Left lung (tissue), 10 donors: ENCODE results near the gene CENPVL1. TPM values are rescaled to one million over a fixed set of nuclear protein-coding genes. Genes with fewer than 3 reads are reported as not detected.
A peak's percentile ranks its signal among the peaks of the same experiment; 100 is the strongest.
"Not testable (repeated sequence)": the region's sequence is repeated elsewhere in the genome, so short reads cannot be mapped to it uniquely, and the experiment has no call there.

Source experiments
- ATAC-seq: fragments of 200-7000 bp; cut with Tn5 transposase; one replicate; pipeline ENCODE4 v1.9.1; 2020; ENCODE audit warnings: moderate library complexity
- DNase-seq, 4 donors: peaks; one replicate each; pipeline ENCODE4 v3.0.0-alpha.2; 2013 to 2020
- H3K27ac ChIP-seq, 2 donors: fragments of 200-600 bp; sonication (generic) in 1 of 2; one replicate each; pipeline versions ENCODE4 v1.5.0 to v1.8.0; 2020 to 2021
- H3K27me3 ChIP-seq, 2 donors: fragments of 200-600 bp; sonication (generic) in 1 of 2; one replicate each; pipeline versions ENCODE4 v1.5.0 to v1.8.0; 2020 to 2021
- H3K36me3 ChIP-seq, 2 donors: fragments of 200-600 bp; sonication (generic) in 1 of 2; one replicate each; pipeline versions ENCODE4 v1.5.0 to v1.8.0; 2020 to 2021
- H3K4me1 ChIP-seq, 2 donors: fragments of 200-600 bp; one replicate each; pipeline ENCODE4 v1.8.0; 2021
- H3K4me3 ChIP-seq, 2 donors: fragments of 200-600 bp; sonication (generic) in 1 of 2; one replicate each; pipeline versions ENCODE4 v1.5.0 to v1.8.0; 2020 to 2021; ENCODE audit warnings: mild to moderate bottlenecking in 1 of 2
- H3K9me3 ChIP-seq, 2 donors: fragments of 200-600 bp; sonication (generic) in 1 of 2; one replicate each; pipeline versions ENCODE4 v1.5.0 to v1.8.0; 2020 to 2021
- CTCF ChIP-seq, 2 donors: fragments of 200-600 bp; sonication (generic) in 1 of 2; IDR thresholded peaks; one replicate each; pipeline versions ENCODE4 v1.5.0 to v1.8.0; 2021; ENCODE audit warnings: antibody characterized with exemption in 2 of 2
- intact Hi-C, 2 donors: fragments of 100-400 bp; cut with DNase I; formaldehyde crosslinking; loops; one replicate each; pipeline versions ENCODE4 v1.11.2 to v1.14.2; 2022
- polyA plus RNA-seq, 6 donors: library from polyadenylated mRNA; unstranded; fragments of 120-200 nt; gene quantifications; one replicate each; pipeline ENCODE4 v1.2.1, GENCODE V29; 2013; ENCODE audit not compliant: insufficient read length in 6 of 6
- total RNA-seq, 2 donors: library from RNA; stranded (reverse); fragmentation: NEBNext Ultra II Directional; extraction: Animal tissue kit (Norgen Biotek cat#: 25700); gene quantifications; one replicate each; pipeline ENCODE4 v1.2.1, GENCODE V29; 2021
- donor health status: DM: no; HTN: yes; CAD: no.
- donor health status: DM: no; HTN: no; CAD: no.

The CENPVL1 gene
- total and polyA plus RNA-seq, 8 donors = not detected

DNA sequence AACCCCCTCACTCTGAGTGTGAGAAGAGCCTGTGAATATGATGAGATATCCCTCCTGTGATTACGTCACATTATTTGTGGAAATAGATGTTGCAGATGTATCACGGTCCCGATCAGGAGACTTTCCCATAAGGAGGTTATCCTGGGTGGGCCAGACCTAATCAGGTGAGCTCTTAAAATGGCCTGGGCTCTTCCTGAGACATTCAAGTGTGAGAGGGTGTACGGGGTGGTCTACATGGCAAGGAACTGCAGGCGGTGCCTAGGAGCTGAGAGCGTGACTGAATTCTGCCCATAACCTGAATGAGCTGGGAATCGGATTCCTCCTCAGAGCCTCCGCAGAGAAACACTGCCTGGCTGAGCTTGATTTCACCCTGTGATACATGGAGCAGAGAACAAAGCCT lies 12.9 kb upstream of the CENPVL1 start:
- ATAC-seq = no peak

GRCh38 chrX:51712943-51713647 lies 2.8 kb downstream of the CENPVL1 start:
- H3K27me3 ChIP-seq, H3K9me3 ChIP-seq, H3K36me3 ChIP-seq, H3K4me1 ChIP-seq, H3K27ac ChIP-seq, DNase-seq, intact Hi-C loops, H3K4me3 ChIP-seq, ATAC-seq: not testable (repeated sequence)

More for the DNA sequence above, 12.9 kb upstream of the CENPVL1 start:
- DNase-seq = peak in 1 of 4 donors; percentile 11
- Histone ChIP-seq H3K4me3 (no peak overlapping the region), H3K27ac (no peak overlapping the region), H3K4me1 (no peaks in the 10 kb centered on the region), H3K27me3 (no peaks in the 10 kb centered on the region), H3K9me3 (no peaks in the 10 kb centered on the region), H3K36me3 (no peaks in the 10 kb centered on the region)
- intact Hi-C loops = no loop called here
- no peak for TF ChIP-seq CTCF (IDR thresholded peaks at IDR 0.05)

DNA sequence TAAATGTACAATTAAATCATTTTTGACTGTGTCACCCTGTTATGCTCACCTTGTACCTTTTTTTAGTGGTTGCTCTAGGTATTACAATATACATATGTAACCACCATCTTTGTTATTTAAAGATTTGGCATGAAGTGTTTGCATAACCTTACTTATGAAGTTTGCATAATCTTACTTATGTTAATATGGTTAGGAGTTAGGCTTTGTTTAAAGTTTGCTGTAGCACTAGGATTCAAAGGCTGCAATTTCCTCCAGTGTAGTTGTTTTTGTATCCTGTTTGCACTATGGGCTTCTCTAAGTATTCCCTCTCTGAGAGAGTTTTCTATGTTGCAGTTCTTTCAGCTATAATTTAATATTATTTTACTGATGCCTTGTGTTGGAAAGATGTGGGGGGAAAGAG lies 17.9 kb downstream of the CENPVL1 start:
- TF ChIP-seq CTCF (IDR thresholded peaks at IDR 0.05) = no peak
- Histone ChIP-seq H3K27me3 (peaks cover 0 to 4% of the 10 kb centered on the region in 2 donors), H3K4me3 (no peak overlapping the region), H3K9me3 (no peaks in the 10 kb centered on the region), H3K4me1 (no peaks in the 10 kb centered on the region), H3K36me3 (no peaks in the 10 kb centered on the region), H3K27ac (no peak overlapping the region)
- no peak for ATAC-seq
- intact Hi-C loops = no loop called here
- no peak for DNase-seq

- TF ChIP-seq CTCF (IDR thresholded peaks at IDR 0.05) = no peak
- ATAC-seq (no peak), DNase-seq (no peak)
- intact Hi-C loops = no loop called here
- Histone ChIP-seq H3K4me1 (no peaks in the 10 kb centered on the region), H3K27me3 (peaks cover 0 to 7% of the 10 kb centered on the region in 2 donors), H3K4me3 (no peak overlapping the region), H3K36me3 (no peaks in the 10 kb centered on the region), H3K27ac (no peak overlapping the region), H3K9me3 (no peaks in the 10 kb centered on the region)
Observed at GRCh38 chrX:51737091-51737490, 26.8 kb downstream of the CENPVL1 start.

GRCh38 chrX:51742586-51742985 lies 32.3 kb downstream of the CENPVL1 start:
- DNase-seq = no peak
- intact Hi-C loops = no loop called here
- ATAC-seq = no peak
- no peak for TF ChIP-seq CTCF (IDR thresholded peaks at IDR 0.05)
- no peaks in the 10 kb centered on the region for H3K36me3 ChIP-seq
- H3K9me3 ChIP-seq = peaks cover 0 to 1% of the 10 kb centered on the region in 2 donors
- no peak overlapping the region for H3K4me3 ChIP-seq
- H3K27me3 ChIP-seq = peaks cover 0 to 2% of the 10 kb centered on the region in 2 donors
- no peaks in the 10 kb centered on the region for H3K4me1 ChIP-seq
- no peak overlapping the region for H3K27ac ChIP-seq
